ENCODE measurements around the gene SLC6A11.

Gene SLC6A11

DNA sequence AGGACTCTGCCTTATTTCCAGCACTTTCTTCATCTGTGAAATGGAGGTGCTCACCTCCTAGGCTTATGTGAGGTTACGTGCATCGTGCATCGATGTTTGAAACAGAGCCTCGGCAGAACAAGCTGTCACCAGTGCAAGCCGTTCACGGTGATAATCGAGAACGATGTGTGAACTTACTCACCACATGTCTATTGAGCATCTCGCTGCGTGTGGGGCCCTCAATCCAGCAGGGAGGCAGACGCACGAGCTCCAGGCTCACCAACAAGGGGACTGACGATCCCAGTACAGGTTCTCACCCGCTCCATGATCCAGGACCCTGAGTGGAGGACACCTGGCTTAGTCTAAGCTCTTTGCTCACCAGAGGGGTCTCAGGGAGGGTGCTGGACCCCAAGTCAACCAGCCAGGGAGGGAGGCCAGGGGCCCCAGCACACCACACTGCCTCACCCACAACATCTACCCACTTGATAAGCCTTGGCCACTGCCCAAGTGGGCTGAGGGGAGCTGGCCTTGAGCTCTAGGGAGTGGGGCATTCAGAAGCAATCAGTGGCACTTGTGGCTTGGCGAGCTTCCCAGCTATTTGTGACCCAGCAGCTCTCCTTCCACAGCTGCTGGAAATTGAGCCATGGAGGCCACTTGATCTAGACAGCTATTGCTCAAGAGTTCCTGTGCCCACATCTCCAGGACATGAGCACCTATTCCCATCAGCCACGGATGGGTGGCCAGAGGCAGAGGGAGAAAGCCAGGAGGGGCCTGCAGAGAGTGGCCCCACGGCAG, 142.1 kb downstream of the SLC6A11 start:
- no peak for DNase-seq

GRCh38 chr3:10960255-10960654, 144.2 kb downstream of the SLC6A11 start:
- no peak for DNase-seq

DNA sequence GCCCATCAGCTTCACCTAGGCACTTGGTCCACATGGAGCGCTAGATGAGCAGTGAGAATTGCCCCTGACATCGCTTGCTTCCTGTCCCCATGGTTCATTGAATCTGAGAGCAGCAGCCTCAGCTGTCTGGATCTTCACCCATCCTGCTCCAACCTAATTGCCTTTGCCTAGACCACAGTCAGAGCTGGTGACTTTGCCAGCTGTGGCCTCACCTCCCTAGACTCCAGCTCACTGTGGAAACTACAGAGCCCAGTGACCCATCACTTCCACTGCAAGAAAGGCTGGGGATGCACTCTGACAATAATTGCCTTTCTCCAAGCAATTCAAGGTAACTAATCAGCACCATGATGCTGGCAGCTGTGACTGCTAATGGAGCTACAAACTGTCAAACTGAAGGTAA, 145.9 kb downstream of the SLC6A11 start:
- DNase-seq: no peak

- no peak for DNase-seq
These were observed 146.5 kb downstream of the SLC6A11 start for GRCh38 chr3:10962481-10963036.

DNA sequence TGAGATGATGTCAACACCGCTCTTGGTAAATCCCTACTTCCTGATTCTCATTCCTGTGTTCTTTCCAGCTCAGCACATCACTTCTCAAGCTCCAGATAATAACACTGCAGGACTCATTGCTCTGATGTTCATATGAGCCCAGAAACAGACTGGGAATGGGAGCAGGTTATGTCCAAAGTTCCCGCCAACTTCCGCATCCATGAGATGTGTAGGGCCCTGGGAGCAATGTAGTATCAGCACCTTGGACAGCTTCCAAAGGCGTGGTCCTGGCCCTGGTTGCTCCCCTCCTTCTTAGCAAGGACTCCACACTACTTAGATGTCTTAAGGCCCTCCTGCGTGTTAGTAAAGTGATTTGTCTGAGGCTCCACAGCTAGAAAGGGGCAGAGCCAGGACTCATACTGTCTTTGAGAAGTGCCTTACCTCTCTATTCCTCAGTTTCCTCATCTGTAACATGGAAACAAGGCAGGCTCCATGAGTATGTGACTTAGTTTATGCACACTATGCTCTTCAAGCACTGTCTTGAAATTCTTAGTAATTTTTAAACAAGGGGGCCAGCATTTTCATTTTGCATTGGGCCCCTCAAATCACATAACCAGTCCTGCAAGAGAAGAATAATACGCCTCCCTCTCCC, 148.6 kb downstream of the SLC6A11 start:
- no peak for DNase-seq

DNA sequence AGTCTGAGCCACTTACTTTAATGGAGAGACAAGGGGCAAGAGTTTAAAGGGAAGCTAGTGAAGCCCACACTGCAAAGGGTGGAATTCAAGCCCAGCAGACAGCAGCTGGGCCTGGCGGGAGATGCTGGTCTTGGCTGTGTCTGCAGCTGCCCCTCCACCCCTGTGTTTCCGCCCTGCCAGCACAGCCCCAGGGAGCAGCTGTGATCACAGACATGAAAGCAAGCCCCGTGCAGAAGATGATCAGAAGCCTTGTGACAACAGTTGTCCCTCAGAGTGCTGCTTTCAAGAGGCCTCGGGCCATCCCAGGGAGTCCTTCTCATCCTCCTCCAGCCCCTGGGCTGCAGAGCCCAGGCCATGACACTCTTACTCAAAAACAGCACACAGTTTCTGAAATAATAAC, 152.4 kb downstream of the SLC6A11 start:
- DNase-seq: no peak

GRCh38 chr3:10970306-10970960, 154.4 kb downstream of the SLC6A11 start:
- no peak for DNase-seq

DNA sequence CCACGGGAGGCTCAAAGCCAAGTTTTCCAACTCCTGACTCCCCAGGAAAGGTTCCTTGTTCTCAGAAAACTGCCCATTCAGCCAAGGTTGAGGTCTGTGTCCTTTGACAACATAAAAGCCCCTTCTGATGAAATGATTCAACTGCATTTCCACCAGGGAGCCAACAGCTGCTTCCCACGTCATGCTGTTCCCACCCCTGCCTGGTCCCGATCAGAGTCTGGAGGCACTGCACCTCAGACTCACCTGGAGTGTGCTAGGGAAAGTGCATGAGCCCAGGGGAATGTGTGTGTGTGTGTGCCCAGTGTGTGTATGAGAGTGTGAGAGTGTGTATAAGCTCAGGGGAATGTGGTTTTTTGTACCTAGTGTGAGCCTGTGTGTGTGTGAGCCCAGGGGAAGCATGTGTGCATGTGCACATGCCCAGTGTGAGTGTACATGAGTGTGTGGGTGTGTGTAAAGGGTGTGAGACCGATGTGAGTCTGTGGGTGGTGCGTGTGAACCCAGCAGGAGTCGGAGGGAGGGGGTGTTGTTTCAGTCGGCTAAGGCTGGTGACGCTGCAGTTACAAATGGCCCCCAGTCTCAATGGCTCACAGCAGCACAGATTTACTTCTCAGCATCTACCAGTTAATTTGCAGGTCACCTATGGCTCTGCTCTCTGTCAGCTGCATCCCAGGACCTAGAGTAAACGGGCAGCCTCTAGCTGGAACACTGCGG, 156.2 kb downstream of the SLC6A11 start:
- no peak for DNase-seq

GRCh38 chr3:10973046-10973595, 157.1 kb downstream of the SLC6A11 start:
- DNase-seq: no peak

DNA sequence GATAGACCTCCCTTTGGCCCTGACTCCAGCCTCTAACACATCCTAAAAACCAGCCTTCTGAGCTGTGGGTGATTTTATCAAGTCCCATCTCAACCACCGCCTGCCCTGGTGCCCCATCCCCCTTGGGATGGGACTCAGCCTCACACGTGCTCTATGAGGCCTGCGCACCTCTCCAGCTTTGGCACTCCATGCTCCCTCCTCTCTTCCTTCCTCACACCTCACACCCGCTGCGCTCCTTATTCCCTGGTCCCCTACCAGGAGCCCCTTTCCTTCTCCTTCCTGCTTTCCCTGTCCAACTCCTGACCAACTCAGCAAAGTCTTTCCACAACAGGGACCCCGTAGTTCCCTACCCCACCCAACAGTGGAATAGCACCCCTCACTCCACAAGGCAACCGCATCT, 158.1 kb downstream of the SLC6A11 start:
- DNase-seq: no peak

GRCh38 chr3:10974746-10975375, 158.8 kb downstream of the SLC6A11 start:
- DNase-seq: no peak

- no peak for DNase-seq
These were observed 159.7 kb downstream of the SLC6A11 start for GRCh38 chr3:10975695-10976234.

- DNase-seq: no peak
These were observed 160.7 kb downstream of the SLC6A11 start for GRCh38 chr3:10976770-10977169.

GRCh38 chr3:10977892-10978510, 162.0 kb downstream of the SLC6A11 start:
- no peak for DNase-seq

- DNase-seq: no peak
These were observed 162.9 kb downstream of the SLC6A11 start for GRCh38 chr3:10978956-10979355.

GRCh38 chr3:10980312-10980711, 164.3 kb downstream of the SLC6A11 start:
- no peak for DNase-seq

DNA sequence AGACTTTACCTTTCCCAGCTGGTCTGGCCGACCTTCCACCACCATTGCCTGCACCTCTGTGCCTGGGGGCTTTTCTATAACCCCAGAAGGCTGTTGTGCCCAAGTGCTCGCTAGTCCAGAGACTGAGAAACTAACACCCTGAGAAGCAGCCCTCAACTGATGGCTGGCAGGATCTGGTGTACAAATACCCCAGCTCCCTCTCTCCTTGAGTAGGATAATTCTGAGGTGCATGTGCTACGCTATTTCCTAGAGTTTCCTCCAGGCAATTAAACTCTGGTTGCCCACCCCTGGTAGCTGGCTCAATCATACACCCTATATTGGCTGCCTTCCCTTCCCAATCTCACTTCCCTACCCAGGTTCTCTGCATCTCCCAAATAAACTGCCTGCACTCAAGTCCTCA, 165.0 kb downstream of the SLC6A11 start:
- no peak for DNase-seq

GRCh38 chr3:10981961-10982360, 165.9 kb downstream of the SLC6A11 start:
- DNase-seq: no peak

DNA sequence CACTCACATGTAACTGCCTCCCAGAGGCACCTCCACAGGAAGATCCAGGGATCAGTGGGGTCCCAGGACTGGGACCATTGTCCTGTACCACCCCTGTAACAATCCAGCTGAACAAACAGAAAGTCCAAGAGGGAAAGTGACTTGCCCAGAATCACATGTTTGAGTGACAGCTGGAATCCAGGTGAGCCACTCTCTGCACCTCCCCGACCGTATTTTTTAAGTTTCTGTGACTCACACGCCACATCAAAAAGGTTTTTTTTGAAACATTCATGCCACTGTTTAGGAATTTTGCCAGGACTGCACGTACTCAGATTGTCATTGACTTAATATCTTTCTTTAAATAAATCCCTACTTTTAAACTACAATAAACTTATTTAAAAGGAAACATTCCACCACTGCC, 166.8 kb downstream of the SLC6A11 start:
- no peak for DNase-seq

DNA sequence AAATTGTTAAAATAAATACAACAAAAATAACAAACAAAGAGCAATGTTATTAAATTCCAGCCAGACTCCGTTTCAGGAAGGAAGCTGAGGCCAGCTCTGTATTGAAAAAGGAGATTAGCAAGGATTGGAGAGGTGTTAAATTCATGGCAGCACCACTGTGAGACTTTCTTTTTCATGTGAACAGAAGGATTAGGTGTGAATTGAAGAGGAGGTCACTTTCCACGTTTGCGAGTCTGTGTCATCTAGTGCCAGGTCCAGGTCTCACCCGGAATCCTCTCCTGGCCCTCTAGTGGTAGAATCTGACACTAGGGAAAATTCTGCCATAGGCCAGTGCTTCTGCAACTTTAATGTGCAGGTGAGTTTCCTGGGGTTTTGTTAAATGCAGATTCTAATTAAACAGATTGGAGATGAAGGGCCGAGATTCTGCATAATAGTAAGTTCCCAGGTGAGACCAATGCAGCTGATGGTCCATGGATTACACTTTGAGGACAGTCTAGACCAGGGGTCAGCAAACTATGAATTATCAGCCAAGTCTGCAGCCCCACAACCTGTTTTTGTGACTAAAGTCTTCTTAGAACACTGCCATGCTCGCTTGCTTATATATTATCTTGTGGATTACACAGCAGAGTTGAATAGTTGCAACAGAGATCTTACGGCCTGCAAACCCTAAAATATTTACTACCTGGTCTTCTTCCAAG, 167.3 kb downstream of the SLC6A11 start:
- DNase-seq: no peak

- no peak for DNase-seq
These were observed 168.4 kb downstream of the SLC6A11 start for GRCh38 chr3:10984371-10984896.
